Muscle layer of duodenum (tissue), 2 donors: ENCODE data around the gene COL15A1.

Experiments used
- H3K27ac ChIP-seq: one replicate; pipeline ENCODE4 v1.7.0; 2013; ENCODE audit warnings: mild to moderate bottlenecking, low read length
- H3K27me3 ChIP-seq: one replicate; pipeline ENCODE4 v1.7.0; 2013; ENCODE audit warnings: low read depth, mild to moderate bottlenecking, control low read depth, low read length
- H3K36me3 ChIP-seq, 2 donors: one replicate each; pipeline ENCODE4 v1.7.0; 2013; ENCODE audit warnings: low read length in 2 of 2, control low read depth in 1 of 2, mild to moderate bottlenecking in 1 of 2; ENCODE audit not compliant: insufficient read depth in 2 of 2, control insufficient read depth in 1 of 2
- H3K4me1 ChIP-seq, 2 donors: one replicate each; pipeline ENCODE4 v1.7.0; 2013; ENCODE audit warnings: low read length in 2 of 2, mild to moderate bottlenecking in 2 of 2, control low read depth in 1 of 2, moderate library complexity in 1 of 2; ENCODE audit not compliant: insufficient read depth in 2 of 2, control insufficient read depth in 1 of 2
- H3K4me3 ChIP-seq, 2 donors: one replicate each; pipeline ENCODE4 v1.7.0; 2013; ENCODE audit warnings: low read length in 2 of 2, low read depth in 1 of 2, mild to moderate bottlenecking in 1 of 2
- H3K9me3 ChIP-seq, 2 donors: one replicate each; pipeline ENCODE4 v1.7.0; 2013; ENCODE audit warnings: low read length in 2 of 2, control low read depth in 1 of 2, mild to moderate bottlenecking in 1 of 2; ENCODE audit not compliant: control insufficient read depth in 1 of 2
- donor health status: healthy.

The COL15A1 gene

GRCh38 chr9:99069075-99069474, 125.4 kb downstream of the COL15A1 start:
- peaks cover 4 to 16% of the 10 kb centered on the region in 2 donors for H3K4me1 ChIP-seq
- H3K27ac ChIP-seq, result peak overlapping the region; percentile 3
- H3K36me3 ChIP-seq, result peaks cover 6 to 40% of the 10 kb centered on the region in 2 donors
- H3K27me3 ChIP-seq, result no peaks in the 10 kb centered on the region
- H3K9me3 ChIP-seq, result no peaks in the 10 kb centered on the region
- H3K4me3 ChIP-seq, result no peak overlapping the region

- no peak overlapping the region for H3K4me3 ChIP-seq
- H3K27me3 ChIP-seq, result no peaks in the 10 kb centered on the region
- no peaks in the 10 kb centered on the region for H3K9me3 ChIP-seq
- H3K36me3 ChIP-seq, result peaks cover 6 to 38% of the 10 kb centered on the region in 2 donors
- no peak overlapping the region for H3K27ac ChIP-seq
- peaks cover 4 to 16% of the 10 kb centered on the region in 2 donors for H3K4me1 ChIP-seq
Measured at GRCh38 chr9:99069546-99069945, 125.8 kb downstream of the COL15A1 start.

- H3K4me3 ChIP-seq, result no peak overlapping the region
- H3K27ac ChIP-seq, result no peak overlapping the region
- no peaks in the 10 kb centered on the region for H3K9me3 ChIP-seq
- peaks cover 4 to 16% of the 10 kb centered on the region in 2 donors for H3K4me1 ChIP-seq
- H3K36me3 ChIP-seq, result peaks cover 6 to 33% of the 10 kb centered on the region in 2 donors
- H3K27me3 ChIP-seq, result no peaks in the 10 kb centered on the region
Measured at GRCh38 chr9:99070681-99071080, 127.0 kb downstream of the COL15A1 start.

GRCh38 chr9:99071313-99072039, 127.8 kb downstream of the COL15A1 start:
- no peaks in the 10 kb centered on the region for H3K27me3 ChIP-seq
- H3K27ac ChIP-seq, result no peak overlapping the region
- no peaks in the 10 kb centered on the region for H3K9me3 ChIP-seq
- H3K4me3 ChIP-seq, result no peak overlapping the region
- peaks cover 4 to 16% of the 10 kb centered on the region in 2 donors for H3K4me1 ChIP-seq
- peaks cover 6 to 33% of the 10 kb centered on the region in 2 donors for H3K36me3 ChIP-seq

- Histone ChIP-seq H3K36me3 (peaks cover 6 to 28% of the 10 kb centered on the region in 2 donors), H3K4me1 (peaks cover 4 to 16% of the 10 kb centered on the region in 2 donors), H3K27ac (no peak overlapping the region), H3K27me3 (no peaks in the 10 kb centered on the region), H3K4me3 (no peak overlapping the region), H3K9me3 (no peaks in the 10 kb centered on the region)
Measured at GRCh38 chr9:99072040-99072394, 128.3 kb downstream of the COL15A1 start.

GRCh38 chr9:99073347-99073746, 129.6 kb downstream of the COL15A1 start:
- peaks cover 4 to 16% of the 10 kb centered on the region in 2 donors for H3K4me1 ChIP-seq
- H3K27ac ChIP-seq, result no peak overlapping the region
- H3K36me3 ChIP-seq, result peaks cover 0 to 18% of the 10 kb centered on the region in 2 donors

GRCh38 chr9:99073985-99074901, 130.5 kb downstream of the COL15A1 start:
- no peaks in the 10 kb centered on the region for H3K27me3 ChIP-seq
- no peak overlapping the region for H3K27ac ChIP-seq
- H3K4me1 ChIP-seq, result peaks cover 4 to 13% of the 10 kb centered on the region in 2 donors

More at GRCh38 chr9:99073347-99073746, 129.6 kb downstream of the COL15A1 start:
- no peaks in the 10 kb centered on the region for H3K9me3 ChIP-seq
- no peaks in the 10 kb centered on the region for H3K27me3 ChIP-seq
- H3K4me3 ChIP-seq, result no peak overlapping the region

GRCh38 chr9:99074902-99075245, 131.2 kb downstream of the COL15A1 start:
- H3K27ac ChIP-seq, result no peak overlapping the region
- peaks cover 4 to 9% of the 10 kb centered on the region in 2 donors for H3K4me1 ChIP-seq
- no peaks in the 10 kb centered on the region for H3K27me3 ChIP-seq
- H3K4me3 ChIP-seq, result no peak overlapping the region
- H3K9me3 ChIP-seq, result no peaks in the 10 kb centered on the region
- peaks cover 0 to 4% of the 10 kb centered on the region in 2 donors for H3K36me3 ChIP-seq

More at GRCh38 chr9:99073985-99074901, 130.5 kb downstream of the COL15A1 start:
- peaks cover 0 to 9% of the 10 kb centered on the region in 2 donors for H3K36me3 ChIP-seq
- no peaks in the 10 kb centered on the region for H3K9me3 ChIP-seq
- H3K4me3 ChIP-seq, result no peak overlapping the region

GRCh38 chr9:99075246-99075912, 131.7 kb downstream of the COL15A1 start:
- no peak overlapping the region for H3K4me3 ChIP-seq
- H3K36me3 ChIP-seq, result peaks cover 0 to 4% of the 10 kb centered on the region in 2 donors
- H3K4me1 ChIP-seq, result peaks cover 0 to 9% of the 10 kb centered on the region in 2 donors
- H3K9me3 ChIP-seq, result no peaks in the 10 kb centered on the region
- H3K27ac ChIP-seq, result no peak overlapping the region
- H3K27me3 ChIP-seq, result no peaks in the 10 kb centered on the region

GRCh38 chr9:99076030-99076429, 132.3 kb downstream of the COL15A1 start:
- Histone ChIP-seq H3K4me3 (no peak overlapping the region), H3K27me3 (no peaks in the 10 kb centered on the region), H3K36me3 (peaks cover 0 to 4% of the 10 kb centered on the region in 2 donors), H3K9me3 (no peaks in the 10 kb centered on the region), H3K4me1 (peaks cover 0 to 8% of the 10 kb centered on the region in 2 donors), H3K27ac (no peak overlapping the region)
